Caco-2 (cell line): Measurements from ENCODE around the gene PHYHD1. TPM values are rescaled to one million over a fixed set of nuclear protein-coding genes. Genes with fewer than 3 reads are reported as not detected.
"Not testable (repeated sequence)": the region's sequence is repeated elsewhere in the genome, so short reads cannot be mapped to it uniquely, and the experiment has no call there.

ENCODE experiments used
- BruUV-seq: library from RNA; stranded (reverse); fragments of 400-500 nt; replicated peaks from 2 replicates; lab custom pipeline; 2021; lab: Mats Ljungman, UMichigan
- CTCF ChIA-PET: fragments of 300-600 bp; sonication (Branson Sonifier 250); formaldehyde crosslinking; loops from one replicate; lab custom pipeline; 2022; ENCODE audit warnings: antibody characterized with exemption; lab: Charles Lee
- POLR2A ChIA-PET: fragments of 300-600 bp; sonication (Branson Sonifier 250); formaldehyde crosslinking; loops from one replicate; lab custom pipeline; 2022; ENCODE audit warnings: antibody characterized with exemption; lab: Charles Lee
- DNase-seq, 2 experiments: peaks; one replicate each; pipeline versions ENCODE4 v3.0.0 to v3.0.0-alpha.2; 2020 to 2022
- H3K27me3 ChIP-seq: replicated peaks from 2 replicates; pipeline ENCODE4 v1.6.0; 2011; ENCODE audit warnings: low read length; ENCODE audit not compliant: control insufficient read depth, insufficient read depth
- H3K36me3 ChIP-seq: 2 replicates; pipeline ENCODE4 v1.5.1; 2011; ENCODE audit warnings: low read length; ENCODE audit not compliant: control insufficient read depth, insufficient read depth
- H3K4me1 ChIP-seq: fragments of 250-450 bp; sonication (Bioruptor Pico); 2 replicates; pipeline ENCODE4 v1.5.1; 2020; ENCODE audit warnings: mild to moderate bottlenecking
- H3K4me3 ChIP-seq: 2 replicates; pipeline ENCODE4 v1.5.1; 2011; ENCODE audit warnings: low read depth, mild to moderate bottlenecking, control low read depth, low read length
- H3K9me3 ChIP-seq: fragments of 250-450 bp; sonication (Bioruptor Pico); 2 replicates; pipeline ENCODE4 v1.5.1; 2020; ENCODE audit warnings: mild to moderate bottlenecking, moderate library complexity
- H3K27ac Mint-ChIP-seq: one replicate; pipeline ENCODE4 v1.8.0; 2022; ENCODE audit warnings: mixed read lengths; ENCODE audit not compliant: unreplicated experiment
- H3K27me3 Mint-ChIP-seq: one replicate; pipeline ENCODE4 v1.8.0; 2022; ENCODE audit warnings: mixed read lengths; ENCODE audit not compliant: insufficient read depth, unreplicated experiment
- H3K36me3 Mint-ChIP-seq: one replicate; pipeline ENCODE4 v1.8.0; 2022; ENCODE audit warnings: mild to moderate bottlenecking, mixed read lengths; ENCODE audit not compliant: insufficient read depth, unreplicated experiment
- H3K4me1 Mint-ChIP-seq: one replicate; pipeline ENCODE4 v1.8.0; 2022; ENCODE audit warnings: low read depth, mixed read lengths; ENCODE audit not compliant: unreplicated experiment
- H3K4me3 Mint-ChIP-seq: one replicate; pipeline ENCODE4 v1.8.0; 2022; ENCODE audit warnings: mild to moderate bottlenecking, moderate library complexity, mixed read lengths; ENCODE audit not compliant: unreplicated experiment
- H3K9me3 Mint-ChIP-seq: one replicate; pipeline ENCODE4 v1.8.0; 2022; ENCODE audit warnings: mixed read lengths; ENCODE audit not compliant: unreplicated experiment
- intact Hi-C: fragments of 100-400 bp; cut with micrococcal nuclease; formaldehyde crosslinking; loops from one replicate; pipeline ENCODE4 v1.10.0; 2022; ENCODE audit not compliant: unreplicated experiment
- total RNA-seq: library from RNA; stranded (reverse); gene quantifications from 2 replicates; pipeline ENCODE4 v1.2.3, GENCODE V29; 2022
- TF ChIP-seq, protein P1 (sequence below), 2 experiments: fragments of 200-600 bp in 1 of 2; IDR thresholded peaks; 1 replicate in 1 of 2; 2 replicates in 1 of 2; pipeline versions ENCODE4 v1.5.1 to v1.8.0; 2011 to 2022; ENCODE audit warnings: antibody characterized with exemption in 1 of 2, control low read depth in 1 of 2, inconsistent platforms in 1 of 2, low read depth in 1 of 2, low read length in 1 of 2, mild to moderate bottlenecking in 1 of 2, moderate library complexity in 1 of 2; ENCODE audit not compliant: insufficient read depth in 1 of 2, severe bottlenecking in 1 of 2, unreplicated experiment in 1 of 2

The PHYHD1 gene
- total RNA-seq, 1 experiment from 2014 or later: 0.59 TPM

DNA sequence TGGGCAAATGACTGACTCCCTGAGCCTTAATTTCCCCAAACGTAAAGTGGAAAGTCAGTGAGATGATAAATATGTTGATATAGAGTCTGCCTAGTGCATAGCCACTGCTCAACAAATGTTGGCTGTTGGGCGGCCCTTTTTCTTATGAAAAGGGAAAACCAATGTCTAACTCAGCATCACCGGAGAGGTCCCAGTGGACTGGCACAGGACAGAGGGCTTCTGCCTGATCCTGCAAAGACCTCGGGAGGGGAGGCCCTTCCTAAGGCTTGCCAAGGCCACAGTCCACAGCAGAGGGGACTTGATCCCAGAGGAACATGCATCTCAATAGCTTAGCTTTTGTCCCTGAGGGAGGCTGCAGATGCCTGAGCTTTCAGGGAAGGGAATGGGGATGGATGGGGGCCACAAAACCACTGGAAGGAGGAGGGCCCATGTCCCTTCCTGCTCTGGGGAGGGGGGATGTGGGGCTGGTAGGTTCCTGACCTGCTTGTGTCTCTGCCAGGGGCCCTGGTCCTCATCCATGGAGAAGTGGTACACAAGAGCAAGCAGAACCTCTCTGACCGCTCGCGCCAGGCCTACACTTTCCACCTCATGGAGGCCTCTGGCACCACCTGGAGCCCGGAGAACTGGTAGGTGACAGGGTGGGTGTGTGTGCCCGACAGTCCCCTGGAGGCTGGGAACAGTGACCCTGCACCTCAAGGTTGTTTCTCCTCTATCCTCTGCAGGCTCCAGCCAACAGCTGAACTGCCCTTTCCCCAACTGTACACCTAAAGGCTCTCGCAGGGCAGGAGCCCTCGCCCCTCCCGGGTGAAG is 20.4 kb downstream of the PHYHD1 start:
- CTCF ChIA-PET: no interaction called here
- H3K27ac Mint-ChIP-seq: no peak overlapping the region
- peaks cover 17% of the 10 kb centered on the region for H3K4me1 Mint-ChIP-seq
- H3K4me1 ChIP-seq: peaks cover 20% of the 10 kb centered on the region
- peaks cover 6% of the 10 kb centered on the region for H3K36me3 Mint-ChIP-seq
- no peak for DNase-seq
- H3K27me3 Mint-ChIP-seq: no peaks in the 10 kb centered on the region
- TF ChIP-seq, protein P1, sequence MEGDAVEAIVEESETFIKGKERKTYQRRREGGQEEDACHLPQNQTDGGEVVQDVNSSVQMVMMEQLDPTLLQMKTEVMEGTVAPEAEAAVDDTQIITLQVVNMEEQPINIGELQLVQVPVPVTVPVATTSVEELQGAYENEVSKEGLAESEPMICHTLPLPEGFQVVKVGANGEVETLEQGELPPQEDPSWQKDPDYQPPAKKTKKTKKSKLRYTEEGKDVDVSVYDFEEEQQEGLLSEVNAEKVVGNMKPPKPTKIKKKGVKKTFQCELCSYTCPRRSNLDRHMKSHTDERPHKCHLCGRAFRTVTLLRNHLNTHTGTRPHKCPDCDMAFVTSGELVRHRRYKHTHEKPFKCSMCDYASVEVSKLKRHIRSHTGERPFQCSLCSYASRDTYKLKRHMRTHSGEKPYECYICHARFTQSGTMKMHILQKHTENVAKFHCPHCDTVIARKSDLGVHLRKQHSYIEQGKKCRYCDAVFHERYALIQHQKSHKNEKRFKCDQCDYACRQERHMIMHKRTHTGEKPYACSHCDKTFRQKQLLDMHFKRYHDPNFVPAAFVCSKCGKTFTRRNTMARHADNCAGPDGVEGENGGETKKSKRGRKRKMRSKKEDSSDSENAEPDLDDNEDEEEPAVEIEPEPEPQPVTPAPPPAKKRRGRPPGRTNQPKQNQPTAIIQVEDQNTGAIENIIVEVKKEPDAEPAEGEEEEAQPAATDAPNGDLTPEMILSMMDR (IDR thresholded peaks at IDR 0.05; ENCODE audit: insufficient read depth in 1 of 2, low read depth in 1 of 2, low read length in 1 of 2, severe bottlenecking in 1 of 2, unreplicated experiment in 1 of 2): no peak
- intact Hi-C loops: no loop called here
- H3K4me3 Mint-ChIP-seq: no peak overlapping the region
- no peaks in the 10 kb centered on the region for H3K36me3 ChIP-seq
- H3K4me3 ChIP-seq: no peak overlapping the region
- POLR2A ChIA-PET: interaction anchor here (0.6 kb wide), 1 partner anchor 33 kb away, joined by 3 read pairs; no protein-coding TSS in a partner anchor
- BruUV-seq: no TSS peak
- no peaks in the 10 kb centered on the region for H3K9me3 Mint-ChIP-seq
- no peaks in the 10 kb centered on the region for H3K9me3 ChIP-seq
- no peaks in the 10 kb centered on the region for H3K27me3 ChIP-seq

DNA sequence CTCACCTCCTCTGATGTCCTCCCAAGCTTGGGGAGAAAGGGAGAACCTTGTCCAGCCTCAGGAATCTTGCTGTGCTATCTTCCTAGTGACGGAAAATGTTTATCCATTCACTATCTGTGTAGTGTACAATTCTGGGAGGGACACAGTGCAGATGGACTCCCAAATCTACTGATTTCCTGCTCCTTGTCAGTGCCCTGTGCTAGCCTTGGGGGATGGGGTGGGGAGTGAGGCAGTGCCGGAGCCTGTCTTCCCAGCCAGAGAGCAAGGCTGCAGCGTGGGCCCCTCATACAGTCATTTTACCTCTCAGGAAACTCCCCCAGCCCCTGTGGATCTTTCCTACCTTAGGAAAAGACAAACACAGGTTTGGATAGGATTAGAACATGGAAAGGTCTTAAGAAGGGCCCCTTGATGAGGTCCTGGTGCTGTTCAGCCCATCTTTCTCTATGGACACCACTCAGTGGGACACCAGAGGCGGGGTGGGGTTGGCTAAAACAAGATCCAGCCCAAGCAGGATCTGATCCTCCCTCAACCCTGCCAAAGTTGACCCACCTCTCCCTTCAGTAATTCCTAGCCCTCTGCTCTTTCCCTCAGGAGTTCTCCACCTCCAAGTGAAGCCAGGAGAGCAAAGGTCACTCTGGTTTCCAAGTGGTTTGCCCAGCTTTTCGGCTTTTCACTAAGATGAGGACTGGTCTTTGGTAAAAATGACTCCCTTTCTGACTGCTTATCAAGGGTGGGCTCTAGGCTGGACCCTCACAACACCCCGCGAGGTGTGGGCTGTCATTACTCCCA is 23.2 kb downstream of the PHYHD1 start:
- no TSS peak for BruUV-seq
- peak overlapping the region; percentile 47 for H3K4me3 Mint-ChIP-seq
- TF ChIP-seq, protein P1 (IDR thresholded peaks at IDR 0.05; ENCODE audit: insufficient read depth in 1 of 2, low read depth in 1 of 2, low read length in 1 of 2, severe bottlenecking in 1 of 2, unreplicated experiment in 1 of 2): no peak
- H3K27ac Mint-ChIP-seq: peak overlapping the region; percentile 67
- Histone ChIP-seq H3K27me3 (no peaks in the 10 kb centered on the region), H3K4me3 (no peak overlapping the region), H3K9me3 (no peaks in the 10 kb centered on the region), H3K36me3 (no peaks in the 10 kb centered on the region), H3K4me1 (peaks cover 26% of the 10 kb centered on the region)
- ChIA-PET CTCF (interaction anchor here (0.8 kb wide), 1 partner anchor 92 kb away, joined by 3 read pairs; no protein-coding TSS in a partner anchor), POLR2A (interaction anchor here (0.6 kb wide), 2 partner anchors 21 to 56 kb away, joined by 3 to 4 read pairs; no protein-coding TSS in a partner anchor)
- H3K4me1 Mint-ChIP-seq: peaks cover 24% of the 10 kb centered on the region
- intact Hi-C loops: no loop called here
- peak; percentile 47 to 48 for DNase-seq
- peaks cover 19% of the 10 kb centered on the region for H3K36me3 Mint-ChIP-seq
- no peaks in the 10 kb centered on the region for H3K9me3 Mint-ChIP-seq
- no peaks in the 10 kb centered on the region for H3K27me3 Mint-ChIP-seq

DNA sequence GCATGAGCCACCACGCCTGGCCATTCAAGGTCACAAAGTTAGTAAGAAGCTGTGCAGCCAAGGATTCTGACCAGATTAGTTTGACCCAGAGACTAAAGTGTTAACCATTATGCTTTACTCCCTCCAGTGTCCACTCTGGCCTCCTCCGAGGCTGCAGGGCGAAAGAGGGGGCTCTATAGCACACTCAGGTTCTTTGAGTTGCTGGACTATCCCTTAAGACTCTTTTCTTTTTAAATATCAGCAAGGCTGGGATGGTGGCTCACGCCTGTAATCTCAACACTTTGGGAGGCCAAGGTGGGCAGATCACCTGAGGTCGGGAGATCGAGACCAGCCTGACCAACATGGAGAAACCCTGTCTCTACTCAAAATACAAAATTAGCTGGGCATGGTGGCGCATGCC is 24.2 kb downstream of the PHYHD1 start:
- Mint-ChIP-seq H3K4me3 (peak overlapping the region; percentile 47), H3K4me1 (peaks cover 24% of the 10 kb centered on the region), H3K36me3 (peaks cover 18% of the 10 kb centered on the region)
- H3K27me3 ChIP-seq, H3K9me3 Mint-ChIP-seq, CTCF ChIA-PET, H3K9me3 ChIP-seq, BruUV-seq, DNase-seq, H3K36me3 ChIP-seq, H3K4me3 ChIP-seq, H3K27ac Mint-ChIP-seq, H3K27me3 Mint-ChIP-seq, POLR2A ChIA-PET: not testable (repeated sequence)
- peaks cover 26% of the 10 kb centered on the region for H3K4me1 ChIP-seq
- intact Hi-C loops: loop anchor here (5.0 kb wide), 1 partner anchor 82 kb away; the partner anchor contains the start of gene SH3GLB2
